ENCODE measurements around the gene TCEA2. TPM values are rescaled to one million over a fixed set of nuclear protein-coding genes. Genes with fewer than 3 reads are reported as not detected.

The TCEA2 gene
- total RNA-seq, 2 donors from 2014 or later = 21.9 to 79.3 TPM

DNA sequence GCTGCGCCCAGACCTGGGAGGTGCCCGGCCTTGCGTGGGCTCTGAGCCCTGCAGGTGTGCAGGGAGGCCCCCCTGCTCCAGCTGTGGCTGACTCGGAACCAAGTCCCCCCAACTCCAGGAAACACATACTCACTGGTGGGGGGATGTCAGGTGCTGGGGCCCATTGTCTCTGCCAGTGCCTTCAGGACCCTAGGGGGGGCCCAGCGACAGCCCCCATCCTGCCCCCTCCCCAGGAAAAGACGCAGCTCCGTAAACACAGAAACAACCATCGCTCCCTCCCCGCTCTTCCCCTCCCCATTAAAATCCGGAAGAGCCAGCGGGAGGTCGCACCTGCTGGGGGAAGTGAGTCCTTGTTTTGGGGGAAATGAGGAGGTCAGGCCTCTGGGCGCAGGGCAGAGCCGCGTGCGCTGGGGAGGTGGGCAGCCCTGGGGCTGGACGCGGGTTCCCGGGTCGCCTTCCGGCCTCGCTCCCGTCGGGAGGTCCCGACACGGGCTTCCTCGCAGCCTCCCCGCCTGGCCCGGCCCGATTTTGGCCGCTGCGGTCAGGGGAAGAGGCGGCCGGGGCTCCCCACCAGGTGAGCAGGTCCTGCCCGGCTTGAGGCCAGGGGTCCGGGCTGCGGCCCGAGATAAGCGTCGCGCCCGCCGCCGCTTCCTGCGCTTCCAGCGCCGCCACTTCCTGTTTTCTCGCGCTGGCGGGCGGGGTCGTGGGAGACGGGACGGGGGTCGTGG, 20.8 kb upstream of the TCEA2 start:
- peak overlapping the region; percentile 57 to 78 for H3K27ac Mint-ChIP-seq
- H3K9me3 Mint-ChIP-seq = no peaks in the 10 kb centered on the region
- H3K36me3 Mint-ChIP-seq = no peaks in the 10 kb centered on the region
- no peak for ATAC-seq
- DNase-seq (ENCODE audit: low spot score in 2 of 2) = no peak

DNA sequence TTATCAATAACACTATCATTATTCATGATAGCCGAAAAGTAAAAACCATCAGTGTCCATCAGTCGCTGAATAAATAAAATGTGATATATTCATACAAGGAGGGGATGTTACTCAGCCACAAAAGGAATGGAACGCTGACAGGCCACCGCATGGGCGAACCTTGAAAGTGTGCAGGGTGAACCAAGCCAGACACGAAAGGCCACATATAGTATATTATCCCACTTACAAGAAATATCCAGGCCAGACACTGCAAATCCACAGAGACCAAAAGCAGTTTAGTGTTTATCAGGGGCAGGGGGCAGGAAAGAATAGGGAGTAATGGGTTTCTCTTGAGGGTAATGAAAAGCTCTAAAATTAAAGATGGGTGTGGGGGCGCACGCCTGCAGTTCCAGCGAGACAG, 19.2 kb upstream of the TCEA2 start:
- Mint-ChIP-seq H3K27ac (peak overlapping the region in 1 of 2 donors; percentile 48), H3K36me3 (no peaks in the 10 kb centered on the region), H3K9me3 (no peaks in the 10 kb centered on the region)
- ATAC-seq (no peak), DNase-seq (ENCODE audit: low spot score in 2 of 2) (no peak)

DNA sequence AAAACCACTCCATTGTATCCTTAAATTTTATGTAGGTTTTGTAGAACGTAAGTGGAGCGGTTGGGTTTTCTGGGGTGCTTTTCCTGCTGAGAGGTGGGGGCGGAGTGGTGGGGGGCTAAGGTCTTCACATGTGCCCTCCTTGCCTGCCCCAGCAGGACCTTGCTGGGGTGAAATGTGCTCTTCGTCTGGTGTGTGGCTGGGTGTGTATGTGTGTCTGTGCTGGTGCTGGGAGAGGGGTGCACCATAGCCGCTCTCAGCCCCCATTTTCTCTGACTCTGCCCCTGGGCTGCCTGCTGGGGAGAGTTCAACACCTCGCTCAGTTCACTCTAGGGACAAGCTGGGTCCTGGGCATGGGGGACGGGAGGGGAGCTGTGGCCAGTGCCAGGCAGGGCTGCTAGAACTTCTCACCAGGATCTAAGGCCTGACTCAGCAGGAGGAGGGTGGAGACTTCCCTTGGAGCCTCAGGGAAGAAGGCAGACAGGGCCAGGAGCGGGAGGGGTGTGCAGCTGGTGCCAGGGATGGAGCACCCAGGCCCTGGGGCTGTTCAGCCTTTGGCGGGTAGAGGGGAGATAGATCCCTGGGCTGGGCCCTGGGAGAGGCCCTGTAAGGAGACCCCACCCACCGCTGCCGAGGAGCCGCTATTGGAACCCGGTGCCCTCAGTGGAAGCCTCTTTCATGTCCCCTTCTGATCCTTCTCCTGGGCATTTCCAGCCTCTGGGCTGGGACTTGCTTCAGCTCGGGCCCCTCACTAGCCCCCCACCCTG, 18.3 kb upstream of the TCEA2 start:
- DNase-seq (ENCODE audit: low spot score in 2 of 2) = no peak
- H3K36me3 Mint-ChIP-seq = no peaks in the 10 kb centered on the region
- ATAC-seq = no peak
- H3K9me3 Mint-ChIP-seq = no peaks in the 10 kb centered on the region
- H3K27ac Mint-ChIP-seq = peak overlapping the region in 1 of 2 donors; percentile 48

DNA sequence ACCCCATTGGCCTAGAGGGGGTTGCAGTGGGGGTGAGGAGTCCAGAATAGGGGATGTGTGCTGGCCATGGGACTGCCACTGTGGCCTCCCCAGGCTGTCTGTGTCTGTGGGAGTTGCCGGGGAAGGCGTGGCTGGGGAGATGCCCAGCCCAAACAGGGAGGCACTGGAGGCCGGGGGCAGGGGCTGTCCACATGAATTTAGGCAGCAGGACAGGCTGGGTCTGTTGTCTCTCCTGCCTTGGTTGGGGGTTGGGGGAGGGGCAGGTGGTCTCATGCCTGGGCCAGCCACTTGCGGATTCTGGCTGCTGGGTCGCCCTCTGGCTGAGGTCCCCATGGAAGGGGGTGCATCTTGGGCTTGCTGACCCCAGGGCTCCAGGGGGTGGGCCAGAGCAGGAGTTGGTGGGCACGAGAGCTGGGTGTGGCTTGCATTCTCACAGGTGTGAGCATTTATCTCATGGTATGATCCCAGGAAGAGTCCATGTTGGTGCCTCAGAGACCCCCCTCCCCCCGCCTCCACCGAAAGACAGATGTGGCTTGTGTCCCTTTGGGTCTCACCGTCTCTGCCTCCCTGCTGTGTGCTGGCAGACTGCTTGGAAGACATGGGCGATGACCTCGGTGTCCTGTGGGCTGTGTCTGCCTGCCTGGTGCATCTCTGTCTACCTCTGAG, 17.5 kb upstream of the TCEA2 start:
- no peak for ATAC-seq
- H3K27ac Mint-ChIP-seq = no peak overlapping the region
- DNase-seq (ENCODE audit: low spot score in 2 of 2) = no peak
- no peaks in the 10 kb centered on the region for H3K9me3 Mint-ChIP-seq
- H3K36me3 Mint-ChIP-seq = no peaks in the 10 kb centered on the region

DNA sequence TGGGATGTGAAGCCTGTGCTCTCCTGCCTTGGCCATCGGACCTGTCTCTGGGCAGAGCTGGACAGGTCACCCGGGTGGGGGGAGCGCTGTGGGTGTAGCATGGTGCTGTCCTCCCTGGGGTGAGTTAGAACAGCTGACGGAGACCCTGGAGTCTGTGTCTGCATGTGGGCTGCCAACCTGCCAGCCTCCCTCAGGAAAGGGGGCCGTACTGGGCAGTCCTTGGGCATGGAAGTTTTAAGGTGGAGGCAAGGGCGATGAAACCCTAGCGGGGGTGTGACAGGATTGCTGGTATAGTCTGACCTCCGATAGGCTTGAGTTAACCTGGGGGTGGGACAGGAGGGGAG, 16.0 kb upstream of the TCEA2 start:
- Mint-ChIP-seq H3K27ac (no peak overlapping the region), H3K36me3 (no peaks in the 10 kb centered on the region), H3K9me3 (no peaks in the 10 kb centered on the region)
- no peak for ATAC-seq
- no peak for DNase-seq (ENCODE audit: low spot score in 2 of 2)

DNA sequence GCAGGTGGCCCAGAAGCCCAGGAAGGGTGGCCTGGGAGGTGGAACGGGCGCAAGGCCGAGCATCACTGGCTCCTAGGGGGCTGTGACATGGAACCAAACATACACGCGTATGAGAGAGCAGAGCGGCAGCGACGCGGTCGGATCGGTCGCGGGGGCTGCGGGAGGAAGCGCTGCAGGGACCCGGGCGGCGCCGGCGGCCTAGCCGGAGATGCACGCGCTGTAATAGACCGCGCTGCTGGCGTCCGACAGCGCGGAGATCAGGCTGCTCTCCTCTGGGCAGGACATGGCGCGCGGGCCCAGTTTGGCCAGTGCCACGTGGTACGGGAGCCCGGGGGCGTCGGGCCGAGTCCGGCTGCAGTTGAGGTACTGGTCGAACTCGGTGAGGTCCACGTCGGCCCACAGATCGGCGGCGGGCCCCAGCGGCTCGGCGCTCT, 15.0 kb upstream of the TCEA2 start:
- no peak for ATAC-seq
- no peaks in the 10 kb centered on the region for H3K9me3 Mint-ChIP-seq
- H3K27ac Mint-ChIP-seq = no peak overlapping the region
- no peak for DNase-seq (ENCODE audit: low spot score in 2 of 2)
- H3K36me3 Mint-ChIP-seq = no peaks in the 10 kb centered on the region

DNA sequence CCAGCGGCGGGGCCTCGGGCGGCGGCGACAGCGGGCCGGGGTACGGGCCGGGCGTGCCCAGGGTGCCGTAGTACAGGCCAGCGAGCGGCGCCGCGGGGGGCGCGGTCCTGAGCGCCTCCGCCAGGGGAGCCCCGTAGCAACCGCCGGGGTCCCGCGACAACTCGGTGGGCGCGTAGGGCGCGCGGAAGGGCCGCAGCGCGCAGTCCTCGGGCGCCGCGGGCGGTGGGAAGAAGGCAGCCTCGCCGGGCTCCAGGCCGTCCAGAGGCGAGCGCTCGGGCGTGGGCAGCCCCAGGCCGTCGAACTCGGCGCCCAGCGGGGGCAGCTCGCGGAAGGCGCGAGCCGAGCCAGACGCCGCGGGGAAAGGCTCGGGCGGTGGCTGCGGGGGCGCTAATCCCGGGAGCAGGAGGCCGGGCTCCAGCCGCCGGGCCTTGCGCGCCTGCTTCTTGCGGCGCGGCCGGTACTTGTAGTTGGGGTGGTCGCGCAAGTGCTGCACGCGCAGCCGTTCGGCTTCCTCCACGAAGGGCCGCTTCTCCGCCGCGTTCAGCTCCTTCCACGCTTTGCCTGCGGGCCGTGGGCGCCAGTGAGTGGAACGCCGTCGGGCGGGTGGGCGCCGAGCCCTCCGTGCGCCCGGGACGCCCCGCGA, 14.5 kb upstream of the TCEA2 start:
- no peak for ATAC-seq
- Mint-ChIP-seq H3K27ac (no peak overlapping the region), H3K36me3 (no peaks in the 10 kb centered on the region), H3K9me3 (no peaks in the 10 kb centered on the region)
- DNase-seq (ENCODE audit: low spot score in 2 of 2) = no peak

DNA sequence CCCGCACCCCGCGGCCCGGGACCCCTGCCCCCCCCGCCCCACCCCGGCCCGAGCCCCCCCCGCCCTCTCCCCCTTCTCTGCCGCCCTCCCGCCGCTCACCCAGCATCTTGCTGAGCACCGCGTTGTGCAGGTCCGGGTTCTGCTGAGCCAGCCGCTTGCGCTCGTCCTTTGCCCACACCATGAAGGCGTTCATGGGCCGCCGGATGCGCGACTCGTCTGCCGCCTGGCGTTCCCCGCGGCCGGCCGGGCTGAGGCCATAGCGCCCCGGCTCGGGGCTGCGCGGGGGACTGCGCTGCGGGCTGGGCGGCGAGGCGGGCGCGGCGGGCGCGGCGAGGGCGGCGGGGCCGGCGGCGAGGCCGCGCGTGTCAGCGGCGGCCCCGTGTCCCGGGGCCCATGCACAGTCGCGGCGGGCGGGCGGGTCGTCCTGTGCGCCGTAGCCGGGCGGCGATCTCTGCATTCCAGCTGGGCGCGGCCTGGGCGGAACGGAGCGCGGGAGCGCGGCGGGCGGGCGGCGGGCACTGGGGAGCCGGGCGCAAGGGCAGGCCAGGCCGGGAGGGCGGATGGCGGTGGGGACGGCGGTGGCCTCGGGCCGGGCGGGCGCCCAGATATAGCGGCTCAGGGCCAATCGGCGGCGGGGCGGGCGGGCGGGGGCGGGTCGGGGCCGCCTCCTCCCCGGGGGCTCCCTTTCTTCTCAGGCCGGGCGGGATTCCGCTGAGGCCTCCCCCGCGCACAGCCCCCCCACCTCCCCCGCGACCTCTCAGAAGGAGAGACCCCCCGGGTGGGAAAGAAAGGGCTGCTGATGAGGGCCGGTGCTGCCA, 13.7 kb upstream of the TCEA2 start, which contains the start of gene SOX18:
Gene SOX18, minus strand, starts transcription at position 580 of the 818 bp plus-strand sequence. Its CDS starts 123 bp downstream, at position 457.
- H3K27ac Mint-ChIP-seq = no peak within 1 kb of the TSS
- peak in 1 of 2 donors; percentile 54 for DNase-seq (ENCODE audit: low spot score in 2 of 2)
- no peaks in the 10 kb centered on the region for H3K36me3 Mint-ChIP-seq
- no peaks in the 10 kb centered on the region for H3K9me3 Mint-ChIP-seq
- peak; percentile 64 to 68 for ATAC-seq

DNA sequence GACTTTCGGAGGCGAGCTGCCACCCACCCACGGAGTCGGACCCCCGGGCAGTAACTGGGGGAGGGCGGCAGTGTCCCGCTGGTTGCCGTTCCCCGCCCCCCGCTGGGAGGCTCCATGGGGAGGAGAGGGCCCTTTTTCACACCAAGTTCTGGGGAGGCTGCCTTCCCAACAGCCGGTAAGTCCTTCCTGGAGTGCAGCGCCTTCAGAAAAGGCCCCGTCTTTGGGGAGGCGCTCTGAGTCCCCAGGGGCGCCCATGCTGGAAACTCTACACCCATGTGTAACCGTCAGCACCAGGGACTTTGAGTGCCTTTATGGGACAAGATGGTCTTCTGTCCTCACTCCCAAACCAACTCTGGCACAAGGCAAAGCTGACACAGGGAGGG, 13.1 kb upstream of the TCEA2 start:
- ATAC-seq = no peak
- Mint-ChIP-seq H3K9me3 (no peaks in the 10 kb centered on the region), H3K36me3 (no peaks in the 10 kb centered on the region), H3K27ac (no peak overlapping the region)
- DNase-seq (ENCODE audit: low spot score in 2 of 2) = no peak

DNA sequence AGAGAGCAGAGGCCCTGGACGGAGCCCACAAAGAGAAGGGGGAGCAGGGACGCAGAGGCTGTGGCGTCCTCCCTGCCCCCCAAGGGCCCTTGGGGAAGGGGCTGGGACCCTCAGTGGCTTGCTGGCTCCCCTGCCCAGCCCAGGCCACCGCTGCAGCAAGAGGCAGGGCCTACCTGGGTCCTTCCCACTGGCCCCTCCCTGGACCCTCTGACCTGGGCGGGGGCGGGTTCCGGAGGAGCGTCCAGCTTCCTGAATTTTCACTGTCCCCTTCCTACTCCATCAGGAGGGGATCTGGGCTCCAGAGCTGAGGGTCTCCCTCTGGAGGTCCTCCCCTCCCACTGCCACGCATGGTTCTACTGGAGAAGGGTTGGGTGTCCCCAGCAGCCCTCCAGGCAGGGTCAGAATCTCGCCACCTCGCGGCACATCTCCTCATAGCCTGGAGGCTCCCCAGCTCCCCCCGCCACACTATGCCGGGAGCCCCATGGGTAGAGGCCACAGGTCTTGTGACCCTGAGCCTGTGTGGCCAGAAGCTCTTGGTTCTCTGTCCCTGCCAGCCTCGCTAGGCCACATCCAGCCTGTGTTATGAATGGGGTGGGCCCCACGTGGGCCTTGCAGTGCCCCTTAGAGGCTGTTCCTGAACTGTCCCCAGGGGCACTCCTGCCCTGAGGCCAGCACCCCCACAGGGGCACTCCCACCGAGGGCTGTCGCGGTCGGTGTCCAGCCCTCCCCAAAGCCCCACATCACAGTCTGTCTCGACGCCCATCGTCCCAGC, 12.6 kb upstream of the TCEA2 start:
- ATAC-seq (no peak), DNase-seq (ENCODE audit: low spot score in 2 of 2) (no peak)
- H3K27ac Mint-ChIP-seq = no peak overlapping the region
- H3K9me3 Mint-ChIP-seq = no peaks in the 10 kb centered on the region
- H3K36me3 Mint-ChIP-seq = no peaks in the 10 kb centered on the region

DNA sequence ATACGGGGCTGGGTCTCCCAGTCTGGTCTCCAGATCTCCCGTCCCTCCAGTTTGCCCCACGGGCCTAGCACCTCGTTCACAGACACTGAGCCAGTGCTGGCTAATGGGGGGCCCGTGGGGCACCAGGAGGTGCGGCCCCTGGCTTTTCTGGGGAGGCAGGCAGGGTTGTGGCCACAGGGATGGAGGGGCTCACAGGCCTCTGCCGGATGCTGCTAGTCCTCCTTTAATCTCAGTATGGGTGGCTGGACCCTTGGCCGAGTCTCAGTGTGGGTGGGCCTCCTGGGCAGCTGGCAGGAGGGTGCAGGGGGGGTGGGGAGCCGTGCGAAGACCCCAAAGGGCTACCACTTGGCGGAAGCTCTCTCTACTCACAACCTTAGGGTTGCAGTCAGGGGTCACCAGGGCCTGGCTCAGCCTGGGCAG, 12.0 kb upstream of the TCEA2 start:
- Mint-ChIP-seq H3K36me3 (no peaks in the 10 kb centered on the region), H3K27ac (no peak overlapping the region), H3K9me3 (no peaks in the 10 kb centered on the region)
- ATAC-seq = no peak
- DNase-seq (ENCODE audit: low spot score in 2 of 2) = no peak

DNA sequence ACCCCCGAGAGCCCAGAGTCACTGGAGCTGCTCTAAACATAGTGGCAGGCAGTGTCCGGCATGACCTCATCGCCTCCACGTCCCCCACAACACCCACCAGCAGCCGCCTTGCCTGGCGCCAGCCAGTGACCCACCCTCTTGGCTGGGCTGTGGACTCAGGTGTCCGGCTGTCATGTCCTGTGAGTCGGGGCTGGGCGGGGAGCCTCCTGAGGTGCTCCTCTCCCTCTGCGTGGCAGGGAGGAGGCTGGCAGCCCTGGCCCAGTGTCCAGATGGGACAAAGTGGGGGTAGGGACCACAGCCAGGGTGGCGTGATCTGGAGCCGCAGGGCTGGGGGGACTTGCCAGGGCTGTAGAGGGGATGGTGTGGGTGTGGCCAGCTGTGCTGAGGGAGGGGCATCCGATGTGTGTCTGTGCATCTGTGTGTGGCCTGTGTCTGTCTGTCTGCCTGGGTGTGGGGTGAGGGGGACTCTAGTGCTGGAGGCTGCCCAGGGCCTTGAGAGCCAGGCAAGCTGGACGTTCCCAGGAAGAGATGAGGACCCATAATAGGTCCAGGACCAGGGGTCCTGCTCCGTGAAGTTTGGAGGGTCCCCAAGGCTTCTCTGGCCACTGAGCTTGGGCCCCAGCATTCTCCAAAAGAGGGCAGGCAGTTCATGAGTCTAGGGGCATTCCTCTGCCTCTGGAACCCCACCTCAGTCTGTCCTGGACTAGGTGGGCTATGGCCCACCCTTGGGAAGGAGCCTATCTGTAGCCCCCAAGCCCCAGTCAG, 11.3 kb upstream of the TCEA2 start:
- H3K9me3 Mint-ChIP-seq = no peaks in the 10 kb centered on the region
- no peak for ATAC-seq
- H3K27ac Mint-ChIP-seq = no peak overlapping the region
- no peaks in the 10 kb centered on the region for H3K36me3 Mint-ChIP-seq
- DNase-seq (ENCODE audit: low spot score in 2 of 2) = no peak

DNA sequence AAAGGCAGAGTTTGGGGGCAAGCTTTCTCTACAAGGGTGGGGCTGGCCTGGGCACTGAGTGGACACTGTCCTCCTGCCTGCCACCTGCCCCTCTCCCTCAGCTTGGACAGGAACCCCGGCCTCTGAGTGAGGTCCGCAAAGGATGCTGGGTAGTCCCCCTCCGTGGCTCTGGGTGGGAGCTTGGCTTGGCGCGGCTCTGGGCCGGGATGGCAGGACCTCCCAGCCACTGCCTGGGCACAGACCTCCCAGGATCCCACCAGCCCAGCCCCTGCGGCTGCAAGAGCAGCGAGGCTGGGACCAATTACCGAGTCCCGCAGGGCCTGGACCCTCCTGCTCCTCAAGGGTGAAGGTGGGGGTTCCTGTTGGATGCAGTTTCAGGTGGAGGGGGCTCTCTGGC, 10.7 kb upstream of the TCEA2 start:
- Mint-ChIP-seq H3K27ac (no peak overlapping the region), H3K36me3 (no peaks in the 10 kb centered on the region), H3K9me3 (no peaks in the 10 kb centered on the region)
- no peak for DNase-seq (ENCODE audit: low spot score in 2 of 2)
- ATAC-seq = no peak

DNA sequence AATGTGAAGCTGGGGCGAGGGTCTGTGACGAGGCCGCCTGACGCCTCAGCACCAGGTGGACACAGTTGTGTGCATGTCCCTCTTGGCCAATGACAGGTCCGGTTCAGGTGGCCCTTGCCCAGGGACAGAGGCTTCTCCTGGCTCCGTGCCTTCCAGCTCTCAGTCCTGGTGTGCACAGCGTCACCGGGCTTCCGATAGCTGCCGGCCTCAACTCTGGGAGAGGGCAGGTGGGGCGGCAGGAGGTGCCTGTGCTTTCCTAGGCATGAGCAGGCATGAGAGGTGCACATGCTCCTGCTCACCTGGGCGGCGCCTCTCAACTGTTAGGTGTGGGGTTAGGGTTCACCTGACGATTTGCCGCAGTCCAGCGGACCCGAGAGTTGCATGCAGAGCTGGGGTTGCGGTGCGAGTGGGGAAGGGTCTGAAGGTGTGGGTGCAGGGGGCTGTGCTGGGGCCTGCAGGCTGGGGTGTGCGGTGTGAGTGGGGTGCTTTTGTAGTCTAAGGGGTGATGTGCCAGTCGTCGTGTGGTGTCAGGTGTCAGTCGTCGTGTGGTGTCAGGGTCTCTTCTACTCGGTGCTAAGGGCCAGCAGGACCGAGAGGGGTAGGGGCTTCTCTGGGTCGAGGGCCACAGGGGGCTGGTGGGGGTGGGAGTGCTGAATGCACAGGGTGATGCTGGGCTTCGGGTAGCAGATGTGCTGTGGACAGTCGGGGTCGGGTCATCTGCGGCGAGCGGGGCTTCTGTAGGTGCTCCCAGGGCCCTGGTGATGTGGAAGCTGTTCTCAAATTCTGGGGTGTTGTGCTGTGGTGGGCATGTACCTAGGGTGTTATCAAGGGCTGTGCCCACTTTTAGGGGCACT, 9.8 kb upstream of the TCEA2 start:
- Mint-ChIP-seq H3K36me3 (no peaks in the 10 kb centered on the region), H3K9me3 (no peaks in the 10 kb centered on the region), H3K27ac (no peak overlapping the region)
- ATAC-seq = no peak
- DNase-seq (ENCODE audit: low spot score in 2 of 2) = no peak
